HG03064 (cell line): ENCODE data around the gene PTPRN2.
"Not testable (repeated sequence)": the region's sequence is repeated elsewhere in the genome, so short reads cannot be mapped to it uniquely, and the experiment has no call there.

Experiments used
- ATAC-seq: cut with Tn5 transposase; IDR thresholded peaks from one replicate; pipeline ENCODE4 v1.9.1; 2021; ENCODE audit warnings: low read depth; ENCODE audit not compliant: unreplicated experiment

PTPRN2 gene

DNA sequence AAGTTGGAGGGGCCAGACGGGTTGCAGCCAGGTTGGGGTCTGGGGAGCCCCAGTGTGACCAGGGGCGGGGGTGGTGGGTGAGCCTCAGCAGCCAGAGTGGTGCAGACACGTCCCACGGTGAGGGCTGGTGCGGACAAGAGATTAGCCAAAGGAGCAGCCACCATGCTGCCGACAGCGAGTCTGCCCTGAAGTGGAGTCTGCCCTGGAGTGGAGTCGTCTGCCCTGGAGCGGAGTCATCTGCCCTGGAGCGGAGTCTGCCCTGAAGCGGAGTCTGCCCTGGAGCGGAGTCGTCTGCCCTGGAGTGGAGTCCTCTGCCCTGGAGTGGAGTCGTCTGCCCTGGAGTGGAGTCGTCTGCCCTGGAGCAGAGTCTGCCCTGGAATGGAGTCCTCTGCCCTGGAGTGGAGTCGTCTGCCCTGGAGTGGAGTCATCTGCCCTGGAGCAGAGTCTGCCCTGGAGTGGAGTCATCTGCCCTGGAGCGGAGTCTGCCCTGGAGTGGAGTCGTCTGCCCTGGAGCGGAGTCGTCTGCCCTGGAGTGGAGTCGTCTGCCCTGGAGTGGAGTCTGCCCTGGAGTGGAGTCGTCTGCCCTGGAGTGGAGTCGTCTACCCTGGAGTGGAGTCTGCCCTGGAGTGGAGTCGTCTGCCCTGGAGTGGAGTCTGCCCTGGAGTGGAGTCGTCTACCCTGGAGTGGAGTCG lies 64.3 kb downstream of the PTPRN2 start:
- ATAC-seq = not testable (repeated sequence)

DNA sequence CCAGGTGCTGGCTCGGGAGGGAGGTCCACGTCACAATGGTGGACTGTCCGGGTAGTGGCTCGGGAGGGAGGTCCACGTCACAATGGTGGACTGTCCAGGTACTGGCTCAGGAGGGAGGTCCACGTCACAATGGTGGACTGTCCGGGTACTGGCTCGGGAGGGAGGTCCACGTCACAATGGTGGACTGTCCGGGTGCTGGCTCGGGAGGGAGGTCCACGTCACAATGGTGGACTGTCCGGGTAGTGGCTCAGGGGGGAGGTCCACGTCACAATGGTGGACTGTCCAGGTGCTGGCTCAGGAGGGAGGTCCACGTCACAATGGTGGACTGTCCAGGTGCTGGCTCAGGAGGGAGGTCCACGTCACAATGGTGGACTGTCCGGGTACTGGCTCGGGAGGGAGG lies 65.8 kb downstream of the PTPRN2 start:
- not testable (repeated sequence) for ATAC-seq

DNA sequence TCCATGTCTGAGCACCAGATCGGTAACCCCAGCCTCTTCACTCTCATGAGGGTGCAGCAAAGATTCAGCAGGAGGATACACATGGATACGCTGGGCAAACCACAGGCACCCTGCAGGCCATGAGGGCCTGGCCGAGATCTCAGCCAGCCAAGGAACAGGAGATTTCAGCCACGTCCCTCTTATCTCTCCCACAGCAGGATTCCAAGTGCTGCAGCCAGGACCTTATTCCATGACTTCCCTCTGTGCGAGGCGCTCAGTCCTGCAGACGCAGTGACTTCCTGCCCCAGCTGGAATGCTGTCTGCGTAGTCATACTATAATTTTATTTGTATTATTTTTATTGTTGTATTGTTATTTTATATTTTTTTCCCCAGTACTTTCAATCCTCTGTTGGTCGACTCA lies 66.8 kb downstream of the PTPRN2 start:
- no peak for ATAC-seq

DNA sequence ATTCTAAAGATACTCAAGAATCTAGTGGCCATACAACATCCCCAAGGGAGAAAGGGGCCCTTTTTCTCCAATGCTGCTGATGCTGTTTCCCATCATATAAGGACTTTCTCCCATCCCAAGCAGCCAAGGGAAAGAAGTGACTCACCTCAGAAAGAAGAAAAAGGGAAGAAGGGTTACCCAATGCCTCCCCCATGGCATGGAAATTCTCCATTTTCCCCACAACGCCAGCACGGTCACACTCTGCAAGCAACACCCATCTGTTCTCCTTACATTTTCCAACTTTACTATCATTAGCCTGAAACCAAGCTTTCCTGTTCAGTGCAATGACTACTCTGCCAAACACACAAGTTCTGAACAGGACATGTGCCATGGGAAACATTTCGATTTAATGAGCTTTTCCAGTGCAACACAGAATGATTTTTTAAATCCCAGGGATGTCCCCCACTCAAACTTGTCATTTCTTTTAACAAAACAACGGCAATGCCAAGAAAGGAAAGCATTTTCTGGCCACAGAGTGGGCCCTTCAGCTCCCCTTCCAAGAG lies 67.9 kb downstream of the PTPRN2 start:
- no peak for ATAC-seq

DNA sequence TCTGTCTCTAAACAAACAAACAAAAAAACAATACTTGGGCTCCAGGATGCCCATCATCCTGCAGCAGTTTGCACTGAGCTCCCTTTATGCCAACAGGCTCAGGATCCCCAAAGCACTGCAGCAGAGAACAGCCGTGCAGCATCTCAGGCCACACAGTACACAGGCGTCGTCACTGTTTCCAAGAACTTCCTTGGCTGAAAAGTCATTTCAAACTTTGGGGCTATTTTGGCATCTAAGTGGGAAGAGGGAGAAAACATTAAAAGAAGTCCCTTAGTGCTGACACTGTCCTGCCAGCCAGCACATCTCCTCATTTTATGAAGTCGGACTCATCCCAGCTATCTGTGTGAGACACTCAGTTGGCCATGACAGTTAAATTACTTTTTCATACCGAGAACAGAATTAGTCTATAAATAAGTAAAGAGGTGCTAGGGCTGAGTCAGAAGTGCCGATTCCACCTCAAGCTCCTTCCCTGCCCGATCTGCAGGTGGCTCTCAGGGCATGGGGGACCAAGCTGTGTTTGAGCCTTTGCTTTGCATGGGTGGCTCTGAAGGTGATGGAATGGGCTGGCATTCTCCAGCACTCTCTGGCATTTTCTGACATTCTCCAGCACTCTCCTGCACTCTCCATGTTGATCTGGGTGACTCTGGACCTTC lies 68.5 kb downstream of the PTPRN2 start:
- ATAC-seq = no peak

DNA sequence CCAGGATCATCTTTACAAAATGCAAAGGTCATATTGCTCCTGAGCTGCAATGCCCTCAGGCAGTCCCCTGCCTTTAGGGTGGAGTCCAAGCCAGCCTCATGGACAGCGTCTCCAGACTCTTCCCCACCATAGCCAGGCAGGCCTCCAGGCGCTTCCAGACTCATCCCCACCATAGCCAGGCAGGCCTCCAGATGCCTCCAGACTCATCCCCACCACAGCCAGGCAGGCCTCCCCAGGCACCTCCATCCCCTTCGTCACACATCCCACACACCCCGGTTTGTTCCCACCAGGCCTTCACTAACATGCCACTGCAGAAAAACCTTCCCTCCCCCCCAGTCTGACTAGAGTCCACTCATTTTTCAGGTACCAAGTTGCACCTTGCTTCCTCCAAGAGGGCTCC lies 70.1 kb downstream of the PTPRN2 start:
- no peak for ATAC-seq

DNA sequence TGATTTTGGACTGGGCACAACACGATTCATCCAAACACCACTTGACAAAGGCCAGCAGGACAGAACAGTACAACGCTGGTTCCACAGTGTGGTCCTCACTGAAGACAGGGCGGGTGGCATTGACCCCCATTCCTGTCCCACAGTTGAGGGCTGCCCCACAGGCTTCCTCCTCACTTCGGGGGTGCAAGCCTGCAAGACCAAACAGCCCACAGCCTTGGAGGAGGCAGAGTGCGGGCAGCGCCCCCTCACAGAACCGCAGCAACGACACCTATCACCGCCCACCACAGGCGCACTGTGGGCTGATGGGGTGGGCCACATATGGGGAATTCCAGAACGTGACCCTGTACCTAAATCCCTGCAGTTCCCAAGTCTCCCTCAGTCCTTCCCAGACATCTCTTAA lies 70.6 kb downstream of the PTPRN2 start:
- ATAC-seq = no peak

DNA sequence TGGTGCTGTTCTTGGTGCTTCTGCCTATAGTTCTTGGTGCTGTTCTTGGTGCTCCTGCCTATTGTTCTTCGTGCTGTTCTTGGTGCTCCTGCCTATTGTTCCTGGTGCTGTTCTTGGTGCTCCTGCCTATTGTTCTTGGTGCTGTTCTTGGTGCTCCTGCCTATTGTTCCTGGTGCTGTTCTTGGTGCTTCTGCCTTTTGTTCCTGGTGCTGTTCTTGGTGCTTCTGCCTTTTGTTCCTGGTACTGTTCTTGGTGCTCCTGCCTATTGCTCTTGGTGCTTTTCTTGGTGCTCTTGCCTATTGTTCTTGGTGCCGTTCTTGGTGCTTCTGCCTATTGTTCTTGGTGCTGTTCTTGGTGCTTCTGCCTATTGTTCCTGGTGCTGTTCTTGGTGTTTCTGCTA lies 71.1 kb downstream of the PTPRN2 start:
- no peak for ATAC-seq

DNA sequence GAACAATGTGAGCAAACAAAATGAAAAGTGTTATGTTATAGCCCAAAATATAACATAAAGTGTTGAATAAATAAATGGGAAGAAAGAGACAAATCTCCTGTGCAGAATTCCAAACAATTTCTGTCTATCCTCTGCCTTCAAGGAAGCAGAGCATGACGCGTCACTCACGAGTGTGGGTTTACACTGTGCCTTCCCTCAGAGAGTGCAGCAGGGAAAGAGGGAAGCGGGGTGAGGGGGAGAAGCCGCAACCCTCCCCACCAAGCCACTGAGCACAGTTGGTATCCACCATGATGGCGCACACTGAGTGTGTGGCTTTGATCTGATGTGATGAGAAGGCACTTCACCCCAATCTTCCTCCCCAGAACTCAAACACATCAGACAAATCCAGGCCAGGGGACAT lies 74.8 kb downstream of the PTPRN2 start:
- no peak for ATAC-seq

DNA sequence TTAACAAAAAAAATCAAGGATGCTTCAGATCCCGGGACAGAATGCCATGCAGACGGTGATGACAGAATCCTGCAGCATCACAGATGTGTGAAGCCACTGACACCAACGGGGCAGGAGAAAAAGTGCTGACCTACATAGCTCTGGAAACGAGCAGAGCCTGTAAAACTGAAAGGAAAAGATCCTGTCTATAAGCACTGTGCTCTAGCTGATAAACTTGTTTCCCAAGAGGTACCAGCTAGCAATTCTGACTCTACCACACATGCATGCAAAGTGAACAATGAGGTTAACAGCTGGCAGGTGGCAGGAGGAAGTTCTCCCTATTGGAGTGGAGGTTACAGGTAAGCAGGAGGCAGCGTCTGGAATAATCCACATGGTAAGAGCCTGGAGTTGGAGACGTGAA lies 75.6 kb downstream of the PTPRN2 start:
- ATAC-seq = no peak

DNA sequence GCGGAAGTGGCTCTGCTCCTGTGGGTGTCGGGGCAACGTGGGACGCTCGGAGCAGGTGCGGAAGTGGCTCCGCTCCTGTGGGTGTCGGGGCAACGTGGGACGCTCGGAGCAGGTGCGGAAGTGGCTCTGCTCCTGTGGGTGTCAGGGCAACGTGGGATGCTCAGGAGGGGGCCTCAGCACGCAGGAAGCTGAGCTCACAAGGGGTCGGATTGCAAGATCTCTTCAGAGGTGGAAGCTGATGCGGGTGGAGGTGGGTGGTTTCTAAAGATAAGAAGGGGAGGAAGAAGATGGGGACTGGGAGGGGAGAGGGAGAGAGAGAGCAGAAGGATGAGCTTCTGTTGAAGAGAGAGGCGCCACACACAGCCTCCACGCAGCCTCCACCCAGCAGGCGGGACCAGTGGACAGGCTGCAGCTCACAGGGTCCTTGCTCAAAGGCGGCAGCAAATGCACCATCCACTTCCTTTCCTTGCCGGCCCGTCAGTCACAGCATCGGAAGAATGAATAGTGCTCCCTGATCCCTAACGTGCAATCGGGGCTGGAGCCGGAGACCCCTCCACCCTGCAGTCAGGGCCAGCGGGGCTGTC lies 78.7 kb downstream of the PTPRN2 start:
- no peak for ATAC-seq

DNA sequence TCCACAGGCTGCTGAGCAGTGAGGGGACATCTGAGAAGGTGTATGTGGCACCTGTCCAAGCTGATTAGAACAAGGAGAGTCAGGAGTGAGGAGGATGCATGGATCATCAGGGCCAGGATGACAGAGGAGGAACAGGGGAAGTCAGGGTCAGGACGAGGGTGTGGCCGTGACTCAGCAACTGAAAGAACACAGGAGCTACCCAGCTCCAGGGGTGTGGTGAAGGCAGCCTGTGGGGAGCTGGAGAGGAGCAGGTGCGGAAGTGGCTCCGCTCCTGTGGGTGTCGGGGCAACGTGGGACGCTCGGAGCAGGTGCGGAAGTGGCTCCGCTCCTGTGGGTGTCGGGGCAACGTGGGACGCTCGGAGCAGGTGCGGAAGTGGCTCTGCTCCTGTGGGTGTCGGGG lies 79.3 kb downstream of the PTPRN2 start:
- not testable (repeated sequence) for ATAC-seq

DNA sequence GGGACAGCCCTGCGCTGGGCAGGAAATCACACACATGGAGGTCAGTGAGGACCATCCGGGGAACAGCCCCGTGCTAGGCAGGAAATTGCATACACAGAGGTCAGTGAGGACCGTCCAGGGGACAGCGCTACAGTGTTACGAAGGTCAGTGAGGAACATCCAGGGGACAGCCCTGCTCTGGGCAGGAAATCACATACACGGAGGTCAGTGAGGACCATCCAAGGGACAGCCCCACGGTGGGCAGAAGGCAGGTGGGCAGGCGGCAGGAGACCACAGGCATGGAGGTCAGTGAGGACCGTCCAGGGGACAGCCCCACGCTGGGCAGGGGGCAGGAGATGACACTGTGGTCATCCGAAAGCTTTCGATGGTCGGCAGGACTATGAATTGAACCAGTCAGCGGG lies 79.7 kb downstream of the PTPRN2 start:
- ATAC-seq = no peak

DNA sequence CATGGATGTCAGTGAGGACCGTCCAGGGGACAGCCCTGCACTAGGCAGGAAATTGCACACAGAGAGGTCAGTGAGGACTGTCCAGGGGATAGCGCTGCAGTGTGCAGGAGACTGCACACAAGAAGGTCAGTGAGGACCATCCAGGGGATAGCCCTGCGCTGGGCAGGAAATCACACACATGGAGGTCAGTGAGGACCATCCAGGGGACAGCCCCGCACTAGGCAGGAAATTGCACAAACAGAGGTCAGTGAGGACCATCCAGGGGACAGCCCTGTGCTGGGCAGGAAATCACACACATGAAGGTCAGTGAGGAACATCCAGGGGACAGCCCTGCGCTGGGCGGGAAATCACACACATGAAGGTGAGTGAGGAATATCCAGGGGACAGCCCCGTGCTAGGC lies 80.4 kb downstream of the PTPRN2 start:
- ATAC-seq = not testable (repeated sequence)

DNA sequence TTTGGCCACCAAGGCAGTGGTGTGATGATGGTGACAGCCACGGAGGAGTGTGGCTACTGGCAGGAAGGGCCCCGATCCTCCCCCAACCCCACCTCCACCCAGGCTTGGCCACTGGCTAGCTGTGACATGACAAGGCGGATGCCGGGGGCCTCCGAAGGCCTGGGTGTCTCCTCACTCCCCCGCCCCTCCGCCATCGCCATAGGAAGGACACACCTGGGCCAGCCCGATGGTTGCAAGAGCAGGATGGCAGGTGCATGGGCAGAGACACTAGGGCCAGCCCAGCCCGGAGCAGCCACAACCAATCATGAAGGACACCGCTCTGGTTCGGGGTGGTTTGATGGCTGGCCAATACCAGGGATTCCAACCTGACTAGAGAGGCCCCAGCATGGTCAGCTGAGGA lies 81.0 kb downstream of the PTPRN2 start:
- ATAC-seq = no peak

DNA sequence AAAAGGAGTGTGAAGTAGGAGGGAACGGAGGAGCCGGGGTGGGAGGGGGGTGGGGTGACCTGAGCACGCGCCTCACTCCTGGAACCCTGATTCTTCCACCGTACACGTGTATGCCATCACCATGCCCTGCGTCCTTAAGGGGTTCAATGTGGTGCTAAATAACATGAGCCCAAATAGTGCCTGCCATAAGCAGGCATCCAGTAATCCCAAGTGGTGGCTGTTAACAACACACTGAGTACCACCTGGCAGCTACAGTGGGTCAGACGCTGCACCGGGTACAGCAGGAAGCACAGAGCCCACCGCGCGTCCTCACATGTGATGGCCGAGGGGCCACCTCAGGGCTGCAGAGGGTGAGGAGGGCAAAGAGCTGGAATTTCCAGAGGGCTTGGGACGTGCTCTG lies 81.9 kb downstream of the PTPRN2 start:
- no peak for ATAC-seq

DNA sequence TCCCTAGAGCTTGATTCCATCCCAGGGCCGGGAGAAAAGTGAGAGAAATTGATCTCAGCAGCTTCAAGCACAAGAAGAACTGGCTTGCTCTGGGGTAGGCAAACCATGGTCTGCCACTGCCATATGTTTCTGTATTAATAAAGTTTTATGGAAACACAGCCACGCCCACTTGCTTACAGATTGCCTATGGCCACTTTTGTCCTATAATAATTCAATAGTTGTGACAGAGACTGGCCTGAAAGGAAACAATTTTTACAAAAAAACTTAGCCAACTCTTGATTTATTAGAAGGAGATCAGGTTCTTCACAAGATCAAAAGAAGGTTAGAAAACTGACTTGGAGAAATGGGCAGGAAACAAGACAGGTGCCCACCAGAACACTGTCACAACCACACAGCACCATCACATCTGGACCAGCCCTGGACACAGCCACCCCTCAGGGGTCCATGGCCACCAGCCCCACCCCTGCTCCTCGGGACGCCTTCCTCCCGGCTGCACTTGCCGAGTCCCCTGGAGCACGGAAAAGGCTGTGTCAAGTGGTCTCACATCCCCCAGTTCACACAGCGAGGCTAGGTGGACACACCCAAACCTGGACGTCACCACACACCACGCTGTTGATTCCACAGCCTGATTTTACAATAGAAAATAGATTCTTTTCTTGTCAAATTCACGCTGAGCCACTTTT lies 85.4 kb downstream of the PTPRN2 start:
- no peak for ATAC-seq

DNA sequence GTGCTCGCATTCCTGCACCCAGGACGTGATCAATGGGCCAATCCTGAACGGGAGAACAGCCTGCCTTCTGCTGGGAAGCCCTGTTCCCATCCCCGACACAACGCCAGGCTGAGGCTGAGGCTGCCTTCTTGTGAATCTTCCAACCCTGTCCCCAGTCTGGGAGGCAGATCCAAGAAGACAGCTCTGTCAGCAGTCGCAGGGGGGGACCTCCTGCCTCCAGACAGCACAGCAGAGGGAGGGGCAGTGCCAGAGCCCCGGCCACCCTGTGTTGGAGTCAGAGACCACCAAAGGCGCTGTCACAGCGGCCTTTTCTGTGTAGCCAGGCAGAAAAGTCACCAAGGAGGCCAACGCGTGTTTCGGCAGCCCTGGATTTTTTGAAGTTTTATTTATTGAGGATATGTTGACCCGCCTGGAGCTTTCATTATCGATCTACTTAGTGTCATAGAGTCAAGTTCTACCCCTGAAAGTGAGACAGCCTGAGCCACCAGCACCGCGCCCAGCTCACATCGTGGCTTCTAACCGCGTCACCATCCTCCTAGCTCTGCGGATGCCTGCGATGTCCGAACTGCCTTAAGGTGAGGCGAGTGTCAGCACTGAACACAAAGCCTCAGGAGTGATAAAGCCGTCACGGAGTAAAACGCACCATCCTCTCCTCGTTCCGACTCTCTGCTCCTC lies 86.1 kb downstream of the PTPRN2 start:
- no peak for ATAC-seq

DNA sequence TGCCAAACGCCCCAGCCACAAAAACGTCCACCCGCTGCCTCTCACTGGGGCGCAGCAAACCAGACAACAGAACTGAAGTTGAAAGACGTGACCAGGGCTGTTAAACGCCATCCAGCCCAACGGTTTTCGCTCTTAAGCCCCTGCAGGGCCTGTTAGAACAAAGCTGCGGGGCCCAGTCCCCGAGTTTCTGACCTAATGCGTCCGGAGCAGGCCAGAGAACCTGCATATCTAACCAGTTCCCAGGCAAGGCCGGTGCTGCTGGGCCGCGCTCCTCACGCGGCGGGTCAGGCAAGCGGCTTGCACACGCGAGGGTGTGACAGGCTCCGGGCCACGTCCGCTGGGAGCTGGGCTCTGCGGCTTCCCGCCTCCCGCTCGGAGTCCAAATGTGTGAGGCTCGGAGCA lies 87.0 kb downstream of the PTPRN2 start:
- ATAC-seq = no peak

DNA sequence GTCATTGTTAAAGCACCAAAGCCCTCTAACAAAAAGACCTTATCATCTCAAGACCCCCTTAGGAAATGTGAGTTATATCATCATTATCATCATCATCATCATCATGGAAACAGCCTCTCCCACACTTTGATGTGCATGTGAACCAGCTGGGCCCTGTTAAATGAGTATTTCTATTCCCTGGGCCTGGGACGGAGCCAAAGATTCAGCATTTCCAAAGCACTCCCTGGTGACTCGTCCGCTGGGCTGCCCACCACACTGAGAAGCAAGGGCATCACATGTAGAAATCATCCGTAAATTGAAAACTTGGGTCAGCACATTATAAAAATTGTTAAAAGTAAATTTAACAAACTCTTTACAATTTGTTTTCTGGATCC lies 88.6 kb downstream of the PTPRN2 start:
- no peak for ATAC-seq
